HG02610 (cell line): Measurements from ENCODE around the gene ABL2.

ENCODE experiments used
- ATAC-seq: cut with Tn5 transposase; IDR thresholded peaks from one replicate; pipeline ENCODE4 v1.9.1; 2021; ENCODE audit warnings: mild to moderate bottlenecking, moderate library complexity; ENCODE audit not compliant: unreplicated experiment

The ABL2 gene

DNA sequence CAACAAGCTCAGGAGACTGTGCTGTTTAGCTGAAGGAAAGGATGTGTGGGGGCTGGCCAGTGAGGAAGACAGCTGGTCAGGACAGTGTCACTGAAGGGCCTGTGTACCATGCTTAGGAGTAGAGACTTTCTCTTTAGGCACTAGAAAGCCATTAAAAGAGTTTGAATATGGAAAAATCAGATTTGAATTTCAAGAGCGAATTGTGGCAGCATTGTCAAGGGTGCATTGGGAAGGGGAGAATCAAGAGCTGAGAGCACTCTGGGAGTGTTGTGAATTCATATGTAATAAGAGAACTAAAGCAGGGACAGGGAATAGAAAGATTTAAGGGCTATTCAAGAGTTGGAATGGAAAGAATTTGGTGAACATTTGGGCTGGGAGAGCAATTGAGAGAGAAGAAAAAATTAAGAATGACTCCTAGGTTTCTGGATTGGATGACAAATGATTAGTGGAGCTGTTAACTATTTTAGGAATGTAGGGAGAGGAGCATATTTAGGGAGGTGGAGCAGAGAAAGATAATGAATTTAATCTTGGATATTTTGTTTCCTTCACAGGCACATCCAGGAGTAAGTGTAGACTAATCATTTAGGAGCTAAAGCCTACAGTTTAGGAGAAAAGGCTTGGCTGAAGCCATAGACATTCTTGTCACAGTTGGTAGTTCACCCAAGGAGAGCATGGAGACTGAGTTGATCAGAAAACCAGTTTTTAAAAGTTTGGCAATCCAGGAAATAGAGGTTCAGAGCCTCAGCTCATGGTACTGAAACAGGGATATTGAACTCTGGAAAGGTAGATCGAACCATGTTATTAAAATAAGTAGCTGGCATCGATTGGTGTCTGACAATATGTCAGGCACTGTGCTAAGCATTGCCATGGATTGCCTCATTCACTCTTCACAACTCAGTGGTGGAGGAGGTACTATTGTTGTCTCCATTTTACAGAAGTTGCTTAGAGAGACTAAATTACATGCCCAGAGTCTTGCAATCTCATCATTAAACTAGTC, 170.7 kb downstream of the ABL2 start:
- ATAC-seq, result no peak

DNA sequence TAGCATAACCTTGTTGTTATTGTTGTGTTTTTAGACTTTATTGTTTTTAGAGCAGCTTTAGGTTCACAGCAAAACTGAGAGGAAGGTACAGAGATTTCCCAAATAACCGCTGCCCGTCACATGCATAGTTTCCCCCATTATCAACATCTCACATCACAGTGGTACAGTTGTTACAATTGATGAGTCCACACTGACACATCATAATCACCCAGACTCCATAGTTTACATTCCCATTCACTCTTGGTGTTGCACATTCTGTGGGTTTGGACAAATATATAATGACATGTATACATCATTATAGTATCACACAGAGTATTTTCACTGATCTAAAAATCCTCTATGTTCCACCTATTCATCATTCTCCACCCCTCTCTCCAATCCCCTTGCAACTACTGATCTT, 173.5 kb downstream of the ABL2 start:
- ATAC-seq, result no peak

DNA sequence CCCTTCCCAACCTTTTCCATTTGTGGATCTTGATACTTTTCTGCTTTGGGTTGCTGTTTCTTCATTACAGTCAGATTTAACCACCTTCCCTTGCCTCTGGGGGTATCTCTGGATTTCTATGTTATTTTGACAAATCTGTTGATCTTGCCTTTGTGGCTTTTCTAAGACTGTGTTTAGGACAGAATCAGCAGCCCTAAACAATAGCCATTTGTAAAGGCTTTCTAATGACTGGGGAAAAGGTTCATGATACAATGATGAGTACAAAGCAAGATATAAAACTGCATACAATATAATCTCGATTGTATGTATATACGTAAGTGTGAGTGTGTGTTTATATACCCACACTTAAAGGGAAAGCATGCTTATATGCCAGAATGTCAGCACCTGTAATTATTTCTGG, 176.0 kb downstream of the ABL2 start:
- no peak for ATAC-seq

DNA sequence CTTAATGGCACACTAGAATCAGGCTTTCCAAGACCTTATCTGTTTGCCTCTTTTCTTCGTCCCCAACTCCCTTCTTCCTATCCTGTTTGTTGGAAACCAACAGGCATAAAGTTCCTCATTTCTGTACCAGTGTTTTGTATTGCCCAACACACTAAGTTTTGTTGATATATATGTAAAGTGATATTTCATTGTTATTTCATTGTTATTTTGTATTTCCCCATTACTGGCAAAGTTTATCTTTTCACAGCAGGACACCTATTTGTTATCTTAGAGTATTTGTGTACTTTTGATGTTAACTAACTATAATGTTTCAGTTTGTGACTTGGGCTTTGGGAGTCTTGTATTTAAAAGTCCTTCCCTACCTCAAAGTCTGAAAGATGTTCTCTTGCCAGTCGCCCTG, 176.7 kb downstream of the ABL2 start:
- ATAC-seq, result no peak
